Endothelial cell of umbilical vein (primary cell): ENCODE data around the gene PLEKHA5. TPM values are rescaled to one million over a fixed set of nuclear protein-coding genes. Genes with fewer than 3 reads are reported as not detected.

Experiments
- BruUV-seq: library from RNA; stranded (reverse); fragments of 400-500 nt; replicated peaks from 2 replicates; lab custom pipeline; 2021; lab: Mats Ljungman, UMichigan
- CTCF ChIA-PET: fragments of 300-600, 350-600 bp; sonication (Branson Sonifier 250); formaldehyde crosslinking; loops from one replicate; lab custom pipeline; 2021; ENCODE audit warnings: antibody characterized with exemption, inconsistent platforms; lab: Charles Lee
- POLR2A ChIA-PET: fragments of 300-600, 350-600 bp; sonication (Branson Sonifier 250); formaldehyde crosslinking; loops from one replicate; lab custom pipeline; 2021; ENCODE audit warnings: antibody characterized with exemption, inconsistent platforms; lab: Charles Lee
- DNase-seq: peaks from one replicate; pipeline ENCODE4 v3.0.0-alpha.2; 2011; ENCODE audit warnings: low read depth, low spot score
- FAIRE-seq: peaks from 2 replicates; lab custom pipeline; 2011; peaks lifted over from hg19 to GRCh38; lab: Jason Lieb, UNC
- H2AFZ ChIP-seq: 2 replicates; pipeline ENCODE4 v1.6.0; 2012; ENCODE audit warnings: low read depth, low read length, control low read depth, inconsistent platforms
- H3K27ac ChIP-seq: 2 replicates; pipeline ENCODE4 v1.5.1; 2011; ENCODE audit warnings: low read depth, mild to moderate bottlenecking, control low read depth, low read length, moderate library complexity; ENCODE audit not compliant: insufficient read depth
- H3K27me3 ChIP-seq, 2 experiments: 2 replicates each; pipeline versions ENCODE4 v1.6.0 to v1.6.1; 2011; ENCODE audit warnings: low read length in 2 of 2, mixed read lengths in 1 of 2; ENCODE audit not compliant: control insufficient read depth in 2 of 2, insufficient read depth in 2 of 2
- H3K36me3 ChIP-seq, 2 experiments: 2 replicates in 1 of 2; 3 replicates in 1 of 2; pipeline ENCODE4 v1.5.1; 2011; ENCODE audit warnings: low read length in 2 of 2, mild to moderate bottlenecking in 1 of 2, moderate library complexity in 1 of 2; ENCODE audit not compliant: control insufficient read depth in 2 of 2, insufficient read depth in 2 of 2; ENCODE audit errors: extremely low read depth in 1 of 2
- H3K4me1 ChIP-seq: 3 replicates; pipeline ENCODE4 v1.5.1; 2011; ENCODE audit warnings: mild to moderate bottlenecking, low read length; ENCODE audit not compliant: control insufficient read depth, insufficient read depth; ENCODE audit errors: extremely low read depth
- H3K4me2 ChIP-seq: 2 replicates; pipeline ENCODE4 v1.6.1; 2011; ENCODE audit warnings: low read length, control low read depth, mixed read lengths; ENCODE audit not compliant: insufficient read depth
- H3K4me3 ChIP-seq, 3 experiments: fragments of 200-600 bp in 1 of 3; sonication (generic), shearing (Covaris generic) in 1 of 3; replicated peaks in 1 of 3; 2 replicates each; pipeline ENCODE4 v1.5.1; 2011 to 2016; ENCODE audit warnings: control low read depth in 3 of 3, low read length in 3 of 3, mild to moderate bottlenecking in 2 of 3, inconsistent platforms in 1 of 3, low read depth in 1 of 3, moderate library complexity in 1 of 3; ENCODE audit not compliant: insufficient read depth in 1 of 3
- H3K79me2 ChIP-seq: 2 replicates; pipeline ENCODE4 v1.6.0; 2012; ENCODE audit warnings: low read length, inconsistent platforms; ENCODE audit not compliant: control insufficient read depth, insufficient read depth
- H3K9ac ChIP-seq: replicated peaks from 2 replicates; pipeline ENCODE3; 2011; ENCODE audit warnings: low read length, control low read depth; ENCODE audit not compliant: insufficient read depth; ENCODE audit errors: extremely low read depth
- H3K9me1 ChIP-seq: replicated peaks from 3 replicates; pipeline ENCODE4 v1.6.0; 2011; ENCODE audit warnings: mild to moderate bottlenecking, low read length; ENCODE audit not compliant: control insufficient read depth, insufficient read depth; ENCODE audit errors: extremely low read depth
- H3K9me3 ChIP-seq: replicated peaks from 2 replicates; pipeline ENCODE4 v1.5.1; 2012; ENCODE audit warnings: low read length, inconsistent platforms; ENCODE audit not compliant: control insufficient read depth, insufficient read depth
- H4K20me1 ChIP-seq: replicated peaks from 2 replicates; pipeline ENCODE3; 2011; ENCODE audit warnings: mild to moderate bottlenecking, low read length; ENCODE audit not compliant: control insufficient read depth, insufficient read depth; ENCODE audit errors: extremely low read depth
- CTCF ChIP-seq, 2 donors: IDR thresholded peaks; 1 replicate in 1 of 2; 2 replicates in 1 of 2; pipeline ENCODE4 v1.5.1; 2011; ENCODE audit warnings: low read length in 2 of 2, mild to moderate bottlenecking in 2 of 2, moderate library complexity in 2 of 2, control low read depth in 1 of 2, inconsistent platforms in 1 of 2, low read depth in 1 of 2; ENCODE audit not compliant: insufficient read depth in 1 of 2; ENCODE audit errors: extremely low read depth in 1 of 2
- EZH2 ChIP-seq: IDR thresholded peaks from 2 replicates; pipeline ENCODE4 v1.6.1; 2012; ENCODE audit warnings: borderline replicate concordance, low read depth, mild to moderate bottlenecking, moderate library complexity, low read length, inconsistent platforms; ENCODE audit not compliant: severe bottlenecking
- FOS ChIP-seq: IDR thresholded peaks from 2 replicates; pipeline ENCODE4 v1.6.1; 2011; ENCODE audit warnings: mild to moderate bottlenecking, low read length, moderate library complexity, borderline replicate concordance; ENCODE audit not compliant: insufficient read depth
- GATA2 ChIP-seq: IDR thresholded peaks from 2 replicates; pipeline ENCODE4 v1.7.0; 2011; ENCODE audit warnings: low read depth, mild to moderate bottlenecking, moderate library complexity, mixed read lengths, low read length; ENCODE audit not compliant: insufficient read length, insufficient read depth
- JUN ChIP-seq: IDR thresholded peaks from 2 replicates; pipeline ENCODE4 v1.6.1; 2011; ENCODE audit warnings: borderline replicate concordance, low read depth; ENCODE audit not compliant: insufficient read length, insufficient read depth
- MAX ChIP-seq: IDR thresholded peaks from 2 replicates; pipeline ENCODE4 v1.6.1; 2011; ENCODE audit not compliant: insufficient read depth, insufficient read length
- MYC ChIP-seq: IDR thresholded peaks from one replicate; pipeline ENCODE4 v1.6.1; 2011; ENCODE audit warnings: mild to moderate bottlenecking, low read depth, low read length
- POLR2A ChIP-seq: IDR thresholded peaks from 2 replicates; pipeline ENCODE4 v1.6.1; 2012; ENCODE audit warnings: low read depth, mild to moderate bottlenecking, control low read depth, low read length
- POLR2AphosphoS5 ChIP-seq: IDR thresholded peaks from 2 replicates; pipeline ENCODE4 v1.6.1; 2012; ENCODE audit warnings: low read depth, mild to moderate bottlenecking, control low read depth, low read length, moderate library complexity; ENCODE audit not compliant: insufficient read depth
- dilution Hi-C: fragments of 300-500 bp; cut with MboI; formaldehyde crosslinking; loops from one replicate; pipeline ENCODE4 v1.15.0; 2019; ENCODE audit warnings: low sequenced_read_pairs; ENCODE audit not compliant: extremely low pct_ligation_motif_present
- intact Hi-C: fragments of 100-400 bp; cut with micrococcal nuclease; formaldehyde crosslinking; loops from one replicate; pipeline ENCODE4 v1.10.0; 2022
- polyA plus RNA-seq, 4 experiments: library from polyadenylated mRNA; depleted of rRNA in 3 of 4; stranded (reverse) in 3 of 4; unstranded in 1 of 4; fragments of >200 nt; gene quantifications; 2 replicates each; pipeline versions ENCODE4 v1.2.1 to v1.2.3, GENCODE V29; 2011 to 2012; ENCODE audit warnings: missing spikeins in 1 of 4
- total RNA-seq: library from RNA; stranded (reverse); gene quantifications from 2 replicates; pipeline ENCODE4 v1.2.3, GENCODE V29; 2021

Gene PLEKHA5
- total and polyA plus RNA-seq, 2 donors (not counting 3 experiments of a cell fraction or from before 2014, with no cell fraction given): 2.5 to 12.7 TPM

DNA sequence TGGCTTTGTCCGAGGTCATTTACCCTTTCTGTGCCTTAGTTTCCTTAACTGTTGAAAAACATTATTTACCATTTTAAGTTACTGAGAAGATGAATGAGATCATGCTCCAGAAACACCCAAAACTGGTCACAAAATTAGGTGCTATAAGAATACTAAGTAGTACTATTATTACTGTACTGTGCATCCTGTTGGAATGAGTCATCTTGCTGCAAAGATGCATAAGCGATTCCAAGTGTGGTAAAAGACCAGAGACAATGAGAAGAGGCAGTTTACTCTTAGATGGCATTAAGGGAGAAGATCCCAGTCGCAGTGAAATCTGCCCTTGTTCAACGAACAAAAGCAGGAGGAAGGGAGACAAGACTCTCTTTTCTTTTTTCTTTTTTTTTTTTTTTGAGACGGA lies 4.2 kb upstream of the PLEKHA5 start:
- no peak for DNase-seq
- dilution Hi-C loops: no loop called here
- H3K36me3 ChIP-seq: no peaks in the 10 kb centered on the region
- CTCF ChIA-PET: no interaction called here
- intact Hi-C loops: no loop called here
- POLR2A ChIA-PET: no interaction called here
- no peak overlapping the region for H3K4me3 ChIP-seq
- H3K27me3 ChIP-seq: no peaks in the 10 kb centered on the region
- H2AFZ ChIP-seq: no peak overlapping the region
- no TSS peak for BruUV-seq
- no peak for FAIRE-seq
- H3K4me2 ChIP-seq: no peak overlapping the region
- no peaks in the 10 kb centered on the region for H3K9me3 ChIP-seq
- H3K9me1 ChIP-seq: no peaks in the 10 kb centered on the region
- TF ChIP-seq POLR2AphosphoS5: no peak
- no peak for TF ChIP-seq EZH2
- peak; percentile 77 for TF ChIP-seq FOS
- no peak for TF ChIP-seq GATA2
- TF ChIP-seq MAX: no peak
- TF ChIP-seq POLR2A: no peak
- TF ChIP-seq CTCF (IDR thresholded peaks at IDR 0.05; ENCODE audit: extremely low read depth in 1 of 2, insufficient read depth in 1 of 2, low read depth in 1 of 2, low read length in 2 of 2): no peak
- no peak for TF ChIP-seq MYC
- peak; percentile 51 for TF ChIP-seq JUN
- H3K9ac ChIP-seq: no peak overlapping the region
- H3K27ac ChIP-seq: no peak overlapping the region
- H3K79me2 ChIP-seq: peaks cover 1% of the 10 kb centered on the region
- H4K20me1 ChIP-seq: no peaks in the 10 kb centered on the region
- peaks cover 3% of the 10 kb centered on the region for H3K4me1 ChIP-seq
